Measurements from ENCODE around the gene FADS2. TPM values are rescaled to one million over a fixed set of nuclear protein-coding genes. Genes with fewer than 3 reads are reported as not detected.
A peak's percentile ranks its signal among the peaks of the same experiment; 100 is the strongest.

Gene FADS2
- total and polyA plus RNA-seq, 2 of the 13 experiments (the other 11 are each of a cell fraction or from before 2014, with no cell fraction given): 90.1 to 124 TPM

DNA sequence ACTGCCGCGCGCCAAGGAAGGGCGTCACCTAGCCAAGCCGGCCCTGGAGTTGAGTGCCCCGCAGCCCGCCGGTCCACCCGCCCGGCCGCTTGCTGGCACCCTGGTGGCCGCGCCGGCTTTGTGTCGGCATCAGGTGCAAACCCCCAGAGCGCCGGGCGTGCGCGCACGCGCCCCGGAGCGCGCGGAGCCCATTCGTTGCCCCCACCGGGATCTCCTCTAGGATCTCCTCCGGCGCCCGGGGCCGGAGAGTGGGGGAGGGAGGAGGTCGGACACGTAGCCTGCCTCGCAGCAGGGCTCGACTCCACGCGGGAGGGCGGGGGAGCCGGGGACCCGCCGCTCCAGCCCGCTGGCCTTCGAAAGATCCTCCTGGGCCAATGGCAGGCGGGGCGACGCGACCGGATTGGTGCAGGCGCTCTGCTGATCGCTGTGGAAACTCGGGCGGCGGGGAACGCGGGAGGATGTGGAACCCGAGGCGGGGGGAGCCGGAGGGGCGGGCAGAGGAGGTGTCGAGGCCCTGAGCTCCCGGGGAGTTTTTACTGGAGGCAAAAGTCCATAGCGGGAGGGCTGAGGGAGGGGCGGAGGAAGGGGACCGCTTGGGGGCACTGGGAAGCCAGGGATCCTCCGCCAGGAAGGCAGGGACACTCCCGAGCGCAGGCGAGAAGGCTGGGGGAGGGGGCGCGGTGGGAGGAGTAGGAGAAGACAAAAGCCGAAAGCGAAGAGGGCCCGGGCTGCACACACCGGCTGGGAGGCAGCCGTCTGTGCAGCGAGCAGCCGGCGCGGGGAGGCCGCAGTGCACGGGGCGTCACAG lies at the start of gene FADS2 (continued):
- TF ChIP-seq, protein P1, sequence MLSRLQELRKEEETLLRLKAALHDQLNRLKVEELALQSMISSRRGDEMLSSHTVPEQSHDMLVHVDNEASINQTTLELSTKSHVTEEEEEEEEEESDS (CRISPR knock-in tag; IDR thresholded peaks at IDR 0.05; ENCODE audit: borderline replicate concordance): no peak
- no peak for TF ChIP-seq ZFP41 (CRISPR knock-in tag; IDR thresholded peaks at IDR 0.05; ENCODE audit: borderline replicate concordance)
- TF ChIP-seq CEBPG (CRISPR knock-in tag; IDR thresholded peaks at IDR 0.05): no peak
- no peak for TF ChIP-seq ONECUT2 (CRISPR knock-in tag; IDR thresholded peaks at IDR 0.05)
- TF ChIP-seq, protein P2, sequence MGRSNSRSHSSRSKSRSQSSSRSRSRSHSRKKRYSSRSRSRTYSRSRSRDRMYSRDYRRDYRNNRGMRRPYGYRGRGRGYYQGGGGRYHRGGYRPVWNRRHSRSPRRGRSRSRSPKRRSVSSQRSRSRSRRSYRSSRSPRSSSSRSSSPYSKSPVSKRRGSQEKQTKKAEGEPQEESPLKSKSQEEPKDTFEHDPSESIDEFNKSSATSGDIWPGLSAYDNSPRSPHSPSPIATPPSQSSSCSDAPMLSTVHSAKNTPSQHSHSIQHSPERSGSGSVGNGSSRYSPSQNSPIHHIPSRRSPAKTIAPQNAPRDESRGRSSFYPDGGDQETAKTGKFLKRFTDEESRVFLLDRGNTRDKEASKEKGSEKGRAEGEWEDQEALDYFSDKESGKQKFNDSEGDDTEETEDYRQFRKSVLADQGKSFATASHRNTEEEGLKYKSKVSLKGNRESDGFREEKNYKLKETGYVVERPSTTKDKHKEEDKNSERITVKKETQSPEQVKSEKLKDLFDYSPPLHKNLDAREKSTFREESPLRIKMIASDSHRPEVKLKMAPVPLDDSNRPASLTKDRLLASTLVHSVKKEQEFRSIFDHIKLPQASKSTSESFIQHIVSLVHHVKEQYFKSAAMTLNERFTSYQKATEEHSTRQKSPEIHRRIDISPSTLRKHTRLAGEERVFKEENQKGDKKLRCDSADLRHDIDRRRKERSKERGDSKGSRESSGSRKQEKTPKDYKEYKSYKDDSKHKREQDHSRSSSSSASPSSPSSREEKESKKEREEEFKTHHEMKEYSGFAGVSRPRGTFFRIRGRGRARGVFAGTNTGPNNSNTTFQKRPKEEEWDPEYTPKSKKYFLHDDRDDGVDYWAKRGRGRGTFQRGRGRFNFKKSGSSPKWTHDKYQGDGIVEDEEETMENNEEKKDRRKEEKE (IDR thresholded peaks at IDR 0.05): no peak
- TF ChIP-seq ZNF180 (CRISPR knock-in tag; IDR thresholded peaks at IDR 0.05; ENCODE audit: borderline replicate concordance, low read depth): no peak
- TF ChIP-seq HNF1A (IDR thresholded peaks at IDR 0.05; ENCODE audit: low read depth): no peak
- peak; percentile 19; the same call in 1 of the 2 replicates for TF ChIP-seq HNF1A (CRISPR knock-in tag; IDR thresholded peaks at IDR 0.05; ENCODE audit: borderline replicate concordance)
- no peak for TF ChIP-seq ZFP62 (CRISPR knock-in tag; IDR thresholded peaks at IDR 0.05)
- no peak for TF ChIP-seq ZNF83 (CRISPR knock-in tag; IDR thresholded peaks at IDR 0.05; ENCODE audit: borderline replicate concordance)
- TF ChIP-seq ZNF337 (CRISPR knock-in tag; IDR thresholded peaks at IDR 0.05; ENCODE audit: borderline replicate concordance, low read depth): no peak
- no peak for TF ChIP-seq MIER2 (CRISPR knock-in tag; IDR thresholded peaks at IDR 0.05)
- TF ChIP-seq MEIS2 (CRISPR knock-in tag; IDR thresholded peaks at IDR 0.05): no peak; the same call in 1 of the 2 replicates
- TF ChIP-seq MTF1 (CRISPR knock-in tag; IDR thresholded peaks at IDR 0.05): no peak
- TF ChIP-seq ZNF792 (CRISPR knock-in tag; IDR thresholded peaks at IDR 0.05): no peak
- TF ChIP-seq JUN (CRISPR knock-in tag; IDR thresholded peaks at IDR 0.05): no peak
- TF ChIP-seq EZH2 (conservative IDR thresholded peaks at IDR 0.05; ENCODE audit: low read depth, low read length): no peak
- TF ChIP-seq, protein P3, sequence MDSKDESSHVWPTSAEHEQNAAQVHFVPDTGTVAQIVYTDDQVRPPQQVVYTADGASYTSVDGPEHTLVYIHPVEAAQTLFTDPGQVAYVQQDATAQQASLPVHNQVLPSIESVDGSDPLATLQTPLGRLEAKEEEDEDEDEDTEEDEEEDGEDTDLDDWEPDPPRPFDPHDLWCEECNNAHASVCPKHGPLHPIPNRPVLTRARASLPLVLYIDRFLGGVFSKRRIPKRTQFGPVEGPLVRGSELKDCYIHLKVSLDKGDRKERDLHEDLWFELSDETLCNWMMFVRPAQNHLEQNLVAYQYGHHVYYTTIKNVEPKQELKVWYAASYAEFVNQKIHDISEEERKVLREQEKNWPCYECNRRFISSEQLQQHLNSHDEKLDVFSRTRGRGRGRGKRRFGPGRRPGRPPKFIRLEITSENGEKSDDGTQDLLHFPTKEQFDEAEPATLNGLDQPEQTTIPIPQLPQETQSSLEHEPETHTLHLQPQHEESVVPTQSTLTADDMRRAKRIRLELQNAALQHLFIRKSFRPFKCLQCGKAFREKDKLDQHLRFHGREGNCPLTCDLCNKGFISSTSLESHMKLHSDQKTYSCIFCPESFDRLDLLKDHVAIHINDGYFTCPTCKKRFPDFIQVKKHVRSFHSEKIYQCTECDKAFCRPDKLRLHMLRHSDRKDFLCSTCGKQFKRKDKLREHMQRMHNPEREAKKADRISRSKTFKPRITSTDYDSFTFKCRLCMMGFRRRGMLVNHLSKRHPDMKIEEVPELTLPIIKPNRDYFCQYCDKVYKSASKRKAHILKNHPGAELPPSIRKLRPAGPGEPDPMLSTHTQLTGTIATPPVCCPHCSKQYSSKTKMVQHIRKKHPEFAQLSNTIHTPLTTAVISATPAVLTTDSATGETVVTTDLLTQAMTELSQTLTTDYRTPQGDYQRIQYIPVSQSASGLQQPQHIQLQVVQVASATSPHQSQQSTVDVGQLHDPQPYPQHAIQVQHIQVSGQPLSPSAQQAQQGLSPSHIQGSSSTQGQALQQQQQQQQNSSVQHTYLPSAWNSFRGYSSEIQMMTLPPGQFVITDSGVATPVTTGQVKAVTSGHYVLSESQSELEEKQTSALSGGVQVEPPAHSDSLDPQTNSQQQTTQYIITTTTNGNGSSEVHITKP (CRISPR knock-in tag; IDR thresholded peaks at IDR 0.05; ENCODE audit: low read depth): no peak

Measured in HepG2 (cell line).